Measurements from ENCODE around the gene AATK. TPM values are rescaled to one million over a fixed set of nuclear protein-coding genes. Genes with fewer than 3 reads are reported as not detected.

AATK gene
- total and polyA plus RNA-seq, 9 of the 15 experiments (the other 6 are each of a cell fraction or from before 2014, with no cell fraction given): 0.11 to 0.55 (median 0.38) TPM; not detected in 5

- Histone ChIP-seq H3K4me3 (no peak overlapping the region), H3K9me1 (ENCODE audit: control insufficient read depth, insufficient read depth, low read length) (no peaks in the 10 kb centered on the region), H3K27ac (ENCODE audit: extremely low read depth, low read depth, low read length) (no peak overlapping the region), H3K4me1 (replicated peaks in 1 of 2; ENCODE audit: control insufficient read depth in 2 of 2, insufficient read depth in 2 of 2, low read length in 2 of 2) (peaks cover 0 to 90% of the 10 kb centered on the region in 2 experiments; a peak in 4 of 5 replicates), H3K9ac (ENCODE audit: insufficient read depth in 1 of 2, low read depth in 2 of 2, low read length in 2 of 2) (peak overlapping the region in 1 of 2 experiments; percentile 35; a peak in 1 of 4 replicates), H3K79me2 (ENCODE audit: control insufficient read depth, insufficient read depth, low read length) (no peaks in the 10 kb centered on the region), H3K9me3 (replicated peaks; ENCODE audit: control insufficient read depth, insufficient read depth, low read depth, low read length) (no peaks in the 10 kb centered on the region), H3K27me3 (ENCODE audit: control insufficient read depth in 2 of 2, insufficient read depth in 2 of 2, low read length in 2 of 2) (peaks cover 2 to 15% of the 10 kb centered on the region in 2 experiments; a peak in 4 of 5 replicates), H3K4me2 (ENCODE audit: insufficient read depth, low read length) (no peak overlapping the region), H2AFZ (ENCODE audit: low read depth, low read length) (no peak overlapping the region), H4K20me1 (replicated peaks; ENCODE audit: control insufficient read depth, insufficient read depth, low read length) (0 out of 2 replicates have a peak, but pooled peaks cover 3% of the 10 kb centered on the region), H3K36me3 (ENCODE audit: control insufficient read depth, insufficient read depth, low read length) (no peaks in the 10 kb centered on the region)
- ChIA-PET POLR2A (interaction anchor here (0.6 kb wide), 2 partner anchors 80 to 88 kb away, joined by 3 read pairs; partner anchors contain the start of gene BAIAP2), CTCF (ENCODE audit: low intra/inter-chr PET ratio) (no interaction called here)
- ATAC-seq: no peak
- in situ Hi-C loops (cut with MboI): no loop called here
- no TSS peak for BruUV-seq (replicated peaks)
- intact Hi-C loops (cut with micrococcal nuclease): no loop called here
- TF ChIP-seq PCBP1 (IDR thresholded peaks at IDR 0.05; ENCODE audit: low read depth, low read length, poor library complexity, severe bottlenecking): peak; percentile 18
- no peak for TF ChIP-seq ZNF12 (CRISPR knock-in tag; IDR thresholded peaks at IDR 0.05)
- 0 out of 2 replicates have a peak, but pooled peaks have one; percentile 15 for TF ChIP-seq ZNF24 (IDR thresholded peaks at IDR 0.05)
- TF ChIP-seq KDM1A (IDR thresholded peaks at IDR 0.05): peak in 1 of 2 experiments; percentile 35; a peak in 1 of 4 replicates
- no peak for FAIRE-seq
- 51% methylated on average over 29 of the region's 39 CpGs for WGBS (ENCODE audit: insufficient coverage, low coverage, missing lambda C conversion rate)
- no peak for DNase-seq (ENCODE audit: extremely low read depth in 1 of 4, low spot score in 3 of 4)
These were observed 42.7 kb downstream of the AATK start for GRCh38 chr17:81123052-81124048.
